ENCODE results near the gene CYBRD1. TPM values are rescaled to one million over a fixed set of nuclear protein-coding genes. Genes with fewer than 3 reads are reported as not detected.

The CYBRD1 gene
- total RNA-seq, 1 donor from 2014 or later, result 175 TPM

- DNase-seq (ENCODE audit: low read depth), result no peak
Measured at GRCh38 chr2:171551836-171552235, 29.6 kb downstream of the CYBRD1 start.

- DNase-seq (ENCODE audit: low read depth), result no peak
Measured at GRCh38 chr2:171553236-171553635, 31.0 kb downstream of the CYBRD1 start.

GRCh38 chr2:171553858-171554257 is 31.6 kb downstream of the CYBRD1 start:
- no peak for DNase-seq (ENCODE audit: low read depth)

DNA sequence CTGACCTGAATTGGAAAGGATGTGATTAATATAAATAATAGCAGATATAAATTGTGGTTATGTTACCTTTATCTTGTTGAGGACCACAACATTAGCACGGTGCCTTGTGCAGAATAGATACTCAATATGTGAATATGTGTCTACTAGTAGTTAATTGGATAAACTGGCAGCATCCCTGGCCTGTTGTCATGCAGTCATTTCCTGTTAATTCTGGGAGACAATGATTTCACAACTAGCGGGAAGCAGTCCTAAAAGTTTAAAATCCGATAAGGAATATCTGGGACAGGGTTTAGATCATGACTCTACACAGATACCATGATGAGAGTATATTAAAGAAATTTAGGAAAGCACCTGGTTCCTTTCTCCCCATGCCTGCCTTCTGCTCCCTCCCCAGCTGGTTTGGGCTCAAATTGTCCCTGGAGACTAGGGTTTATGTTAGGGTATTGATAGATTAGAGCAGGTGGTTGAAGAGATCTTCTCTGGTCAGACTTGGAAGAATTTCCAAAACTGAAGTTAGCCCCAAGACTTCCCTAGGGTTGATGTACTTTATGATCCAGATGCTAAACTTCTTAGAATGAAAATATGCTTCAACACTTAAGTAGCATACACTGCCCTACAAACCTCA is 32.8 kb downstream of the CYBRD1 start:
- peak; percentile 53 for DNase-seq (ENCODE audit: low read depth)

DNA sequence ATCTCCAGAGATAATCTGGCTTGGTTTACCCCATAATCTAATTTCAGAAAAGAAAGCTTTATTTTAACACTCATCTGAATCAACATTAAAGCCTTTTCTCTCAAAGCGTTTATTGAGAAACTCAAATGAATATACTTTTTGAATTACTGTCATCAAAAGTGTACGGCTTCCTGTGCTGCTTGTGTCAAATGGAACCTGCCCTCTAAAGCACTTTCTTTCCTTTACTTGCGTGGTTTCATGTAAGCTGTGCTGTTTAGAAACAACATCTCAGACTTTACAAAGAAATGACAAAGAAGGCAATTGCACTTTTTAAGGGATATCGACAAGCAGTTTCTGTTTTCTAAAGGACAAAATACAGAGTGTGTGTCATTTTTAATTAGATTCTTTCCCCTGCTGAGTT is 35.1 kb downstream of the CYBRD1 start:
- DNase-seq (ENCODE audit: low read depth), result no peak

- no peak for DNase-seq (ENCODE audit: low read depth)
Measured at GRCh38 chr2:171563301-171563700, 41.0 kb downstream of the CYBRD1 start.

GRCh38 chr2:171564463-171564862 is 42.2 kb downstream of the CYBRD1 start:
- no peak for DNase-seq (ENCODE audit: low read depth)

GRCh38 chr2:171566057-171566456 is 43.8 kb downstream of the CYBRD1 start:
- DNase-seq (ENCODE audit: low read depth), result no peak

DNA sequence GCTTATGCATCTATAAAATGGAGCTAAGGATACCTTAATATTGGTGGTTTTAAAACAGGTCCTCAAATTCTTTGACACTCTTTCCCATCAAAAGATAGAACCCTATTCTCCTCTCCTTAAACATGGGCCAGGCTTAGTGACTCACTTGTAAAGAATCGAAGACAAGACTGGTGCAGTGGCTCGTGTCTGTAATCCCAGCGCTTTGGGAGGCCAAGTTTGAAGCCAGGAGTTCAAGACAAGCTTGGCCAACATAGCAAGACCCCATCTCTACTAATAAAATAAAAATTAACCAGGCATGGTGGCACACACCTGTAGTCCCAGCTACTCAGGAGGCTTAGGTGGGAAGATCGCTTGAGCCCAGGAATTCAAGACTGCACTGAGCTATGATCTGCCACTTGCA is 44.5 kb downstream of the CYBRD1 start:
- no peak for DNase-seq (ENCODE audit: low read depth)

GRCh38 chr2:171568089-171568488 is 45.8 kb downstream of the CYBRD1 start:
- no peak for DNase-seq (ENCODE audit: low read depth)

DNA sequence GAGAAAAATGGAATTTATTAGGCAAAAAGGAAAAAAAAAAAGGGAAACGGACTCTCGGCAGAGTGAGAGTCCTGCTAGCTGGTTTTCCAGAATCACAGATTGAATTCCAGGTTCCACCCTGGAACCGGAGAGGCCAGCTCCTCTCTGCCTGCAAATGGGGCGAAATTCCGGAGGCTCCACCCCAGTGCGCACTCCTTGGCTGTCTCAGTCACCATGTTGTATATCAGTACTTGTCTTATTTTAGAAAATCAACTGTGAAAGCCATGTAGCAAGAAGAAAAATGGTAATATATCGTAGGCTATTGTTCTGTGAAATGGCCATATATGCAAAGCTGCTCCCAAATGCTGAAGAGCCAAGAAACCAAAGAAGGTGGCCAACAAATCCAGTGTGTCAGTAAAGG is 49.4 kb downstream of the CYBRD1 start:
- DNase-seq (ENCODE audit: low read depth), result no peak

- DNase-seq (ENCODE audit: low read depth), result peak; percentile 76
Measured at GRCh38 chr2:171574149-171574795, 52.0 kb downstream of the CYBRD1 start.

DNA sequence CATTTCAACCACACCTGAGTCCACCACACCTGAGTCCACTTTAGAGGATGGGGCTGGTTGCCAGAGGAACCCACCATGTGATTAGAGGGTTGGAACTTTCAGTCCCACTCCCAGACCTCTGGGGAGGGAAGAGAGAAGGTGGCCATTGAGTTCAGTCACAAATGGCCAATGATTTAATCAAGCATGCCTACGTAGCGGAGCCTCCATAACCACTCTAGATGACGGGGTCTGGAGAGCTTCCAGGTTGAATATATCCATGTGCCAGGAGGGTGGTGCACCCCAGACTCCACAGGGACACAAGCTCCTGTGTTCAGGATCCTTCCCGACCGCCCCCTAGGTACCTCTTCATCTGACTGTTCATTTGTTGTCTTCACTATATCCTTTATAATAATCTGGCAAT is 53.3 kb downstream of the CYBRD1 start:
- DNase-seq (ENCODE audit: low read depth), result no peak

DNA sequence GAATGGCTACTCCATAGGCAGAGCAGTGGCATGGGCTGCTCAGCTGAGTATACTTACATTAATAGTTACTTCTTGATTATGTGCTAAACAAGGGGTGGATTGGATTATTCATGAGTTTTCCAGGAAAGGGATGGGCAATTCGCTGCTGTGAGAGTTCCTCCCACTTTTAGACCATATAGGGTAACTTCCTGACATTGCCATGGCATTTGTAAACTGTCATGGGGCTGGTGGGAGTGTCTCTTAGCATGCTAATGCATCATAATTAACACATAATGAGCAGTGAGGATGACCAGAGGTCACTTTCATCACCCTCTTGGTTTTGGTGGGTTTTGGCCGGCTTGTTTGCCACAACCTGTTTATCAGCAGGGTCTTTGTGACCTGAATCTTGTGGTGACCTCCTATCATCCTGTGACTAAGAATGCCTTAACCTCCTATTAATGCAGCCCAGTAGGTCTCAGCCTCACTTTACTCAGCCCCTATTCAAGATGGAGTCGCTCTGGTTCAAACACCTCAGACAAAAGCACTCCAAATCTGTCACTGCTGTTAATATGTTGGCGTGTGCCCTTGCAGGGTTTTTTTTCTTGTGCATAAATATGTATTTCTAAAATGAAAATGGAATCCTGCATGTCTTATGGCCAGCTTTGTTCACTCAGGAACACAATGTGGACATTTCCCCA is 56.0 kb downstream of the CYBRD1 start:
- DNase-seq (ENCODE audit: low read depth), result no peak

DNA sequence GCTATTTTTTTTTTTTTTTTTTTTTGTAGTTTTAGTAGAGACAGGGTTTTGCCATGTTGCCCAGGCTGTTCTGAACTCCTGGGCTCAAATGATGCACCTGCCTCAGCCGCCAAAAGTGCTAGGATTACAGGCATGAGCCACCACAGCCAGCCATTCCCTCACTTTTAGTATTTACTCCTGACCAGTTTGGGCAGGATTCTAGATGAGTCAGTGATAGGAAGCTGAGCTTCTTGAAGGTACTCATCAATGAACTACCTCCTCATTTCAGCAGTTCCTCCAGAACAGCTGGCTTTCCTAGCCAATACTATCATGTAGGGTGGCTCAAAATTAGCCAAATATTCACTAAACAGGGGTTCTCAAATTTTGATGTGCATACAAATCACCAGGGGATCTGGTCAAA is 57.2 kb downstream of the CYBRD1 start:
- no peak for DNase-seq (ENCODE audit: low read depth)

GRCh38 chr2:171583566-171583965 is 61.3 kb downstream of the CYBRD1 start:
- peak; percentile 21 for DNase-seq (ENCODE audit: low read depth)

- DNase-seq (ENCODE audit: low read depth), result no peak
Measured at GRCh38 chr2:171584001-171584400, 61.7 kb downstream of the CYBRD1 start.

- DNase-seq (ENCODE audit: low read depth), result no peak
Measured at GRCh38 chr2:171587132-171587531, 64.9 kb downstream of the CYBRD1 start.

DNA sequence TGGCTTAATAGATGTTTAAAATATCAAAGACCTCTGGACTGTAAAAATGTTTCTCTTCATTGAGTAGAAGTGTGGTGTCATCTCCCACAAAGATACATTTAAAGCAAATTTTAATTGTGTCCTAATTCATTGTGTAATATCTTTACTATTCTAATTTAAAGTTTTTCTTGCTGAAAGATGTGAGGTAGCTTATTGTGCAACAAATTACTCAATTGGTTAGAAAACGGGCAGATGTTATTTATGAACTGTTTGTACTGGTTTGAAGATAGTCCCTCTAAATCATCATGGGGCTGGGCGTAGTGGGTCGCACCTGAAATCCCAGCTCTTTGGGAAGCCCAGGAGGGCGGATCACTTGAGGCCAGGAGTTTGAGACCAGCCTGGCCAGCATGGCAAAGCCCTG is 65.3 kb downstream of the CYBRD1 start:
- no peak for DNase-seq (ENCODE audit: low read depth)

DNA sequence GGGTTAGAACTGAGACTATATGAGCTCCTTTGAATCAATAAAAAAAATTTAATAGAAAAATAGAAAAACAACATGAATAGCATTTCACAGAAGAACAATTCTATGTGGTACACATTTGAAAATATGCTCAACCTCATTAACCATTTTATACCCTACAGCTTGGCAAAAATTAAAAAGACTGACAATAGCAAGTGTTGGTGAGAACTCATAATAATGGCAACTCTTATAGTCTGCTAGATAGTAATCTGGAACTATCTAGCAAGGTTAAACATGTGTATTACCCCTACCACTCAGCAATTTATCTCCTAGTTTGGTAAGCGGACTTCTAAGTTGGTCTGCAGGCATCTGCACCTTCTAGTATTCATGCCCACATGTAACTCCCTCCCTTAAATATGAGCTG is 67.8 kb downstream of the CYBRD1 start:
- no peak for DNase-seq (ENCODE audit: low read depth)

- no peak for DNase-seq (ENCODE audit: low read depth)
Measured at GRCh38 chr2:171592036-171592555, 69.8 kb downstream of the CYBRD1 start.

GRCh38 chr2:171595456-171595855 is 73.2 kb downstream of the CYBRD1 start:
- no peak for DNase-seq (ENCODE audit: low read depth)

- DNase-seq (ENCODE audit: low read depth), result peak; percentile 60
Measured at GRCh38 chr2:171595896-171596295, 73.6 kb downstream of the CYBRD1 start.
